Ascending aorta (tissue), 2 donors: ENCODE measurements around the gene MYD88. TPM values are rescaled to one million over a fixed set of nuclear protein-coding genes. Genes with fewer than 3 reads are reported as not detected.

Experiments used
- DNase-seq, 2 donors: peaks; one replicate each; pipeline ENCODE4 v3.0.0-alpha.2; 2019; ENCODE audit warnings: low spot score in 2 of 2
- H3K27ac ChIP-seq, 2 donors: fragments of 200-600 bp; sonication (generic); one replicate each; pipeline ENCODE4 v1.5.1; 2016 to 2017; ENCODE audit warnings: mild to moderate bottlenecking in 1 of 2
- H3K27me3 ChIP-seq: fragments of 200-600 bp; sonication (generic); one replicate; pipeline ENCODE4 v1.5.1; 2017
- H3K36me3 ChIP-seq, 2 donors: fragments of 200-600 bp; sonication (generic); one replicate each; pipeline ENCODE4 v1.5.1; 2016
- H3K4me1 ChIP-seq, 2 donors: fragments of 200-600 bp; sonication (generic); one replicate each; pipeline ENCODE4 v1.5.1; 2016 to 2017; ENCODE audit warnings: mild to moderate bottlenecking in 1 of 2
- H3K4me3 ChIP-seq, 2 donors: fragments of 200-600 bp; sonication (generic); one replicate each; pipeline ENCODE4 v1.5.1; 2016 to 2017; ENCODE audit warnings: mild to moderate bottlenecking in 1 of 2
- H3K9me3 ChIP-seq, 2 donors: fragments of 200-600 bp; sonication (generic); one replicate each; pipeline ENCODE4 v1.5.1; 2016
- CTCF ChIP-seq, 3 experiments: fragments of 200-600 bp in 2 of 3; fragments of 450-650 bp in 1 of 3; sonication (generic) in 2 of 3; IDR thresholded peaks; one replicate each; pipeline ENCODE4 v1.5.1; 2016 to 2019; ENCODE audit warnings: antibody characterized with exemption in 3 of 3, mild to moderate bottlenecking in 1 of 3, moderate library complexity in 1 of 3
- intact Hi-C: fragments of 100-400 bp; cut with DNase I; formaldehyde crosslinking; loops from one replicate; pipeline ENCODE4 v1.15.1; 2023
- total RNA-seq: library from RNA; depleted of rRNA; stranded (reverse); fragments of >200 nt; gene quantifications from one replicate; pipeline ENCODE4 v1.1.0, GENCODE V29; 2016

MYD88 gene
- total RNA-seq, 1 donor from 2014 or later: 38.8 TPM

GRCh38 chr3:38117748-38118420 is 20.6 kb upstream of the MYD88 start:
- Histone ChIP-seq H3K27me3 (no peaks in the 10 kb centered on the region), H3K36me3 (peaks cover 12 to 31% of the 10 kb centered on the region in 2 donors), H3K4me3 (no peak overlapping the region), H3K27ac (no peak overlapping the region), H3K9me3 (no peaks in the 10 kb centered on the region), H3K4me1 (no peaks in the 10 kb centered on the region)
- TF ChIP-seq CTCF (IDR thresholded peaks at IDR 0.05): peak; percentile 50 to 66 (median 62)
- DNase-seq: peak in 1 of 2 donors; percentile 73
- intact Hi-C loops: loop anchor here (5.0 kb wide), 2 partner anchors 229 to 359 kb away; partner anchors contain the start of gene XYLB

GRCh38 chr3:38118421-38119247 is 19.8 kb upstream of the MYD88 start:
- H3K4me1 ChIP-seq: no peaks in the 10 kb centered on the region
- no peaks in the 10 kb centered on the region for H3K27me3 ChIP-seq
- no peak overlapping the region for H3K4me3 ChIP-seq
- H3K36me3 ChIP-seq: peaks cover 18 to 38% of the 10 kb centered on the region in 2 donors
- H3K27ac ChIP-seq: no peak overlapping the region
- no peaks in the 10 kb centered on the region for H3K9me3 ChIP-seq
- peak in 1 of 2 donors; percentile 30 for DNase-seq
- no peak for TF ChIP-seq CTCF (IDR thresholded peaks at IDR 0.05)
- intact Hi-C loops: loop anchor here (5.0 kb wide), 2 partner anchors 229 to 359 kb away; partner anchors contain the start of gene XYLB

GRCh38 chr3:38119248-38119544 is 19.3 kb upstream of the MYD88 start:
- TF ChIP-seq CTCF (IDR thresholded peaks at IDR 0.05): no peak
- H3K9me3 ChIP-seq: no peaks in the 10 kb centered on the region
- H3K36me3 ChIP-seq: peaks cover 24 to 40% of the 10 kb centered on the region in 2 donors
- no peak overlapping the region for H3K27ac ChIP-seq
- H3K4me1 ChIP-seq: no peaks in the 10 kb centered on the region
- intact Hi-C loops: loop anchor here (5.0 kb wide), 2 partner anchors 228 to 358 kb away; partner anchors contain the start of gene XYLB
- peak in 1 of 2 donors; percentile 33 for DNase-seq
- no peaks in the 10 kb centered on the region for H3K27me3 ChIP-seq
- H3K4me3 ChIP-seq: no peak overlapping the region

- DNase-seq: peak in 1 of 2 donors; percentile 42
- H3K4me1 ChIP-seq: no peaks in the 10 kb centered on the region
- H3K27ac ChIP-seq: no peak overlapping the region
- intact Hi-C loops: loop anchor here (5.0 kb wide), 2 partner anchors 227 to 357 kb away; partner anchors contain the start of gene XYLB
- H3K4me3 ChIP-seq: no peak overlapping the region
- TF ChIP-seq CTCF (IDR thresholded peaks at IDR 0.05): no peak
- H3K27me3 ChIP-seq: no peaks in the 10 kb centered on the region
- H3K9me3 ChIP-seq: no peaks in the 10 kb centered on the region
- peaks cover 30 to 48% of the 10 kb centered on the region in 2 donors for H3K36me3 ChIP-seq
Observed at GRCh38 chr3:38119821-38120692, 18.4 kb upstream of the MYD88 start.

GRCh38 chr3:38120693-38121450 is 17.6 kb upstream of the MYD88 start:
- no peaks in the 10 kb centered on the region for H3K4me1 ChIP-seq
- no peak overlapping the region for H3K27ac ChIP-seq
- H3K9me3 ChIP-seq: no peaks in the 10 kb centered on the region
- intact Hi-C loops: no loop called here
- no peak overlapping the region for H3K4me3 ChIP-seq
- H3K36me3 ChIP-seq: peaks cover 38 to 55% of the 10 kb centered on the region in 2 donors
- H3K27me3 ChIP-seq: no peaks in the 10 kb centered on the region
- TF ChIP-seq CTCF (IDR thresholded peaks at IDR 0.05): no peak
- DNase-seq: peak in 1 of 2 donors; percentile 61
